ENCODE data around the gene PSMA6.
"Not testable (repeated sequence)": the region's sequence is repeated elsewhere in the genome, so short reads cannot be mapped to it uniquely, and the experiment has no call there.

PSMA6 gene

DNA sequence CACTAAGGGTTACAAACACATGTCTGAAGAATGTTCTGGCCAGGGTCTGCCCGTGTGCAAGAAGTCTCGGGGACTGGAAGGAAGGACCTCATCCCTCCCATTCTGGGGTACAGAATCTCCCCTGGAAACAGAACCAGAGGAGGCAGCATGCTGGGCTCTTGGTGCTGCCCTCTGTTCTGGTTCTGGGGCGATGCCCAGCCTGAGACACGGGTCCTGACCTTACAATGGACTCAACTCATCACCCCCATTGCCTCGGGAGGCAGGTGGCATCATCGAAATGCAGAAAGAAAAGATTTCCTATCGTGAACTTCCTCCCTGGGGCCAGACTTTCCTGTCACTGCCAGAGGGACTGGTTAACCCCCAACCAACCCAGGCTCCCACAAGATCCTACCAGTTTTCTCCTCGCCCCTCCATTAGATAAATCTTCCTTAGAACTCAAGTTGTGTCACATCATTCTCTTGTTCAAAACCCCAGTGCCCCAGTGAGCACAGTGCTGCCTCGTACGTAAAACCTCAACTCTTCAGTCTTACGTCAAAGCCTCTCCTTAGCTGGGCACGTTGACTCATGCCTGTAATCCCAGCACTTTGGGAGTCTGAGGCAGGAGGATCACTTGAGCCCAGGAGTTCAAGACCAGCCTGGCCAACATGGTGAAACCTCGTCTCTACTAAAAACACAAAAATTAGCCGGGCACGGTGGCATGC lies 52.1 kb downstream of the PSMA6 start:
- DNase-seq (ENCODE audit: low read depth in 3 of 3): no peak

- no peak for DNase-seq (ENCODE audit: low read depth in 3 of 3)
Observed at GRCh38 chr14:35346738-35347322, 54.6 kb downstream of the PSMA6 start.

- DNase-seq (ENCODE audit: low read depth in 3 of 3): no peak
Observed at GRCh38 chr14:35347323-35348043, 55.3 kb downstream of the PSMA6 start.

GRCh38 chr14:35348044-35348380 lies 55.8 kb downstream of the PSMA6 start:
- not testable (repeated sequence) for DNase-seq (ENCODE audit: low read depth in 3 of 3)

- no peak for DNase-seq (ENCODE audit: low read depth in 3 of 3)
Observed at GRCh38 chr14:35349496-35350365, 57.5 kb downstream of the PSMA6 start.

DNA sequence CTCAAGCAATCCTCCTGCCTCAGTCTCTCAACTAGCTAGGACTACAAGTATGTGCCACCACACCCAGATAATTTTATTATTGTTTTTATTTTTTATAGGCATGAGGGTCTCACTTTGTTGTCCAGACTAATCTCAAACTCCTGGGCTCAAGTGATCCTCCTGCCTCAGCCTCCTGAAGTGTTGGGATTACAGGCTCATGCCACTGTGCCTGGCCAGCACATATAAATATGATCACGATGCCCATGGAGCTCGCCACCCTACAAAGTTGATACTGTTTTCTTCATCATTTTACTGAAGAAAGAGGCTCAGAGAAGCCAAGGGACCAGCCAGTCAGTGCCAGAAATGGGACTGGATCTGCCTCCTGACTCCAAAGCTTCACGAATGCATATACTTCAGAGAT lies 59.3 kb downstream of the PSMA6 start:
- no peak for DNase-seq (ENCODE audit: low read depth in 3 of 3)

DNA sequence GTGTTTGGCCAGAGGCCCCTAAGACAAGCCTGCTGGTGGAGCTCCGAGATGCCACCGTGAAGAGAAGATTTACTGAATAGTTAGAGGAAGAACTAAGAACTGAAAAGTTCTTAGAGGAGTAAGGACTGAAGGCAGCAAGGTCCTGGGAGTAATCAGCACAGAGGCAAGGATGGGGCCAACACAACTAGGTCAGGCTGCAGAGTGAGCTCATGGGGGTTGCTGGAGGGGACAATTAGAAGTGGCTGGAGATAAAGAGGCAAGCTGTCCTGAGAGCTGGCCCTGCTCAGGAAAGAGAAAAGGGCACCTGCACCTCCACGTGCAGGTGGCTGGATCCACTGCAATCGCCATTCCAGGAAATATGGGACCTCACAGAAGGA lies 59.7 kb downstream of the PSMA6 start:
- no peak for DNase-seq (ENCODE audit: low read depth in 3 of 3)

DNA sequence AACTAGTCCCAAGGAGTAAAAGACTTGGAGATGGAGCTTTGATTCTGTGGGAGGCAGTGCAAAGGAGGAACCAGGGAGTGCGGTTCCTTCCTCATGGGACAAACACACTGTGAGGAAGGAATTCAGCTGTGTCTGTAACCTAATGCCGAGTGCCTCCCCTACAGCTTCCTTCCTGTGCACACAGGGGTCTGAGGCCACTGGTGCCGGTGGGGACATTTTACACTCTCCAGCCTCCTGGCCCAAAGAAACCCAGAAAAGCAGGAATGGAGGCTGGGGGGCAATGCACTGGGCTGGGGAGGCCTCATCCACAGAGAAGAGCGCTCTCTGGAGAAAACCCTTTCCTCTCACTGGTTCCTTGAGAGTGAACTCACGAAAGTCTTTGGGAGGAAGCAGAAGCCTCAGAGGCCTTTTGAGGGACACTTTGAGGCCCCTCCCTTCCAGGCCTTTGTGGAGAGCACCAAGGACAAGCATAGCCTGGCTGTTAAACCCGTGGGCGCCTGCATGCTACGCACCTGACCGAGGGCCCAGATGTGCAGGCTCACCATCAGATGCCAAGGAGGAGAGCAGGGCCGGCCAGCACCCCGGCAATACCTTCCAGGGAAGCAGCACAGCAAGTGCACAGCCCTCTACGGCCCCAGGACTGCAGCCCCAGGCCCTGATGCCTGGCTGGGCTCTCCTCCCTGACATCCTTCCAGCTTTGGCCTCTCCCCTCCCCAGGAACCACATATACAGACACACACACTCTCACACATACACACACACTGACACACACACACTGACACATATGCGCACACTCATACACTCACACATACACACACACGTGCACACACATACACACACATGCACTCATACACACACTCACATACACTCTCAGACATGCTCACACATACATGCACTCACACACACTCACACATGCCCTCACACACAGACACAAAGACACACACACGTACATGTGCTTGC lies 60.4 kb downstream of the PSMA6 start:
- DNase-seq (ENCODE audit: low read depth in 3 of 3): no peak

GRCh38 chr14:35353409-35354172 lies 61.4 kb downstream of the PSMA6 start:
- DNase-seq (ENCODE audit: low read depth in 3 of 3): no peak

DNA sequence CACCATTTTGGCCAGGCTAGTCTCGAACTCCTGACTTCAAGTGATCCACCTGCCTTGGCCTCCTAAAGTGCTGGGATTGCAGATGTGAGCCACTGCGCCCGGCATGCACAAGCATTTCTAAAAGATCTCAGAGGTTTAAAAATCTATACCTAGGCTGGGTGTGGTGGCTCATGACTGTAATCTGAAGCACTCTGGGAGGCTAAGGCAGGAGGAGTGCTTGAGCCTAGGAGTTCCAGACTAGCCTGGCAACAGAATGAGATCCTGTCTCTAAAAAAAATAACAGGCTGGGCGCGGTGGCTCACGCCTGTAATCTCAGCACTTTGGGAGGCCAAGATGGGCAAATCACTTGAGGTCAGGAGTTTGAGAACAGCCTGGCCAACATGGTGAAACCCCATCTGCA lies 63.1 kb downstream of the PSMA6 start:
- DNase-seq (ENCODE audit: low read depth in 3 of 3): not testable (repeated sequence)

- no peak for DNase-seq (ENCODE audit: low read depth in 3 of 3)
Observed at GRCh38 chr14:35355981-35356841, 64.0 kb downstream of the PSMA6 start.

DNA sequence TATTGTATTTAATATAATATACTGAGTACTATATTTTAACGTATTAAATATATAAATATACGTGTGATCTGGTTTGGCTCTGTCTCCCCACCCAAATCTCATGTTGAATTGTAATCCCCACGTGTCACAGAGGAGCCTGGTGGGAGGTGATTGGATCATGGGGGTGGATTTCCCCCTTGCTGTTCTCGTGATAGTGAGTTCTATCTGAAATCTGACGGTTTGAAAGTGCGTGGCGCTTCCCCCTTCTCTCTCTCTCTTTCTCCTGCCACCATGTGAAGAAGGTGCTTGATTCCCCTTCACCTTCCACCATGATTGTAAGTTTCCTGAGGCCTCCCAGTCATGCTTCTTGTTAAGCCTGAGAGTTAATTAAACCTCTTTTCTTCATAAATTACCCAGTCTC lies 67.5 kb downstream of the PSMA6 start:
- not testable (repeated sequence) for DNase-seq (ENCODE audit: low read depth in 3 of 3)

- no peak for DNase-seq (ENCODE audit: low read depth in 3 of 3)
Observed at GRCh38 chr14:35361141-35361480, 68.9 kb downstream of the PSMA6 start.

DNA sequence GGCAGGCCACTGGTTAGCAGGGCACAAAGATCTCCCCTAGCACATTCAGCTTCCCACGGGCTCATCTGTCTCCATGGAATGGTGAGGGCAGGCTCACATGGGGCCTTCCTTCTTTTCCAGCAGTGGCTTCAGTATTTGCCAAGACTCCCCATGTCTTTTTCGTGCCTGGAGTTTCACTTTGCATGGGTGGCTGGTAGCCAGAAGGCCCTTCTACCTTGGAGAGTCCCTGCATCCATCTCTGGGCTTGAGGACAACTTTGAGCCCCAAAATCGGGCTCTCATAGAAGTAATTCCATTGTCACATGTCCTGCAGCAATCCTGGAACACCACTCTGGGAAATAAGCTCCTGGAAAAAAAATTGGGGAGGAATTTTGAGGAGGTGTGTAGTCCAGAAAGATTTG lies 70.3 kb downstream of the PSMA6 start:
- no peak for DNase-seq (ENCODE audit: low read depth in 3 of 3)

- no peak for DNase-seq (ENCODE audit: low read depth in 3 of 3)
Observed at GRCh38 chr14:35362911-35363374, 70.8 kb downstream of the PSMA6 start.

DNA sequence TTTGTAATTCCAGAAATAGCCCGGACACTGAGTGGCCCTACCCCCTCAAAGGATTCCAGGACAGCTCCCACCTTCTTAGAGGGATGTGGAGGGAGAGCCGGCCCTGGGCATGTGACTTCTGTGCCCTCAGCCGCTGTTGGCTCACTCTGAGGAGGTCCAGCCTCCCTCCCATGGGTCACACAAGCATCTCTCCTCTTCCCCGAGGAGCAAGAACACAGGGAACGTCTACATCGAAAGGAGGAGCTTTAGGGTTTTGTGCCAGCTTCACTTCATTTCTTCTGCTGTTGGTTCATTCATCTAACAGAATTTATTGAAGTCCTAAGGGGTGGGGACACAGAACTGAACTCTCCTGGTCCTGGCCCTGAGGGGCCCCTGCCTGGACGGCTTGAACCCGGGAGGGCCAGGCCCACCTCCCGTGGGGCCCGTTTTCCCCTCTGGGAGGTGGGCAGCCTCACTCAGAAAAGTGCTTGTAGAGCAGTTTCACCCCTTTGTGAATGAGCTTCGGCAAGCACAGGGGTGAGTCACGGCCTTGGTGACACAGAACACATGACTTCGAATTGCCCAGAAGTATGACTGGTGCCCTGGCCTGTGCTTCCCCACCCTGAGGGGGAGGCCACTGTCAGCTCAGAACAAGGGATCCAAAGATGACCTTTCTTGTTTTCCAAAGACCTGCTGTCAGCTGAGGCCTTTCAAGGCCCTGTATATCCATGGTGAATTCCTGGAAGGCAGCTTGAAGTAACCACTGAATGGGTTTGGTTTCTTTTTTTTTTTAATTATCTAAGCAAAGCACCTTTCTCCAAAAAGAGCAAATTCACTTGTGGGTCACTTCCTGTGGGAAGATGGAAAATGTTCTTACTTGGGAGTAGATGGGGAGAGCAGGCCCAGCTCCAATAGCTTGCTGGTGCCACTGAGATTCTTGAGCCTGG lies 73.2 kb downstream of the PSMA6 start:
- DNase-seq (ENCODE audit: low read depth in 3 of 3): peak; percentile 43 to 54 (median 49)

DNA sequence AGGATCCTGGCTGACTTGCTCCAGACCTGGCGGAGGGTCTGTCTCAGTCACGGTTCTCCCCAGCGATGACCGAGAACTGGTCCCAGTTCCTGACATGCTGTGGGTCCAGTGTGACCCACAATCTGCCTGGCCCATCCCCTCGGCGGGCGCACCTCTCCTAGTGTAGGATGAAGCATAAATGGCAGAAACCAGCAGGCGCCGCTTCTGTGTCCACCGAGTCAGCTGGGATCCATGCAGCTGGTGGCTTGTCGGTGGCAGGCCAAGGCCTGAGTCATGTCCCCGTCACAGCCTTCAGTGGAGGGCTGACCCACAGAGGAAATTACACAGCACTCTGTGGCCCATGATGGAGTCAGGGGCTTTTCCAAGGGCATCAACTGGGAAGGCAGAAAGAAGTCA lies 73.9 kb downstream of the PSMA6 start:
- DNase-seq (ENCODE audit: low read depth in 3 of 3): no peak

- DNase-seq (ENCODE audit: low read depth in 3 of 3): no peak
Observed at GRCh38 chr14:35366521-35366976, 74.4 kb downstream of the PSMA6 start.
